H9 (cell line): ENCODE results near the gene PDE4A. TPM values are rescaled to one million over a fixed set of nuclear protein-coding genes. Genes with fewer than 3 reads are reported as not detected.

ENCODE experiments used
- DNase-seq: peaks from one replicate; pipeline ENCODE4 v3.0.0-alpha.2; 2017
- H2AFZ ChIP-seq: one replicate; pipeline ENCODE4 v1.6.1; 2013; ENCODE audit warnings: mild to moderate bottlenecking, low read length, control low read depth, moderate library complexity
- H2AK5ac ChIP-seq: 2 replicates; pipeline ENCODE4 v1.6.1; 2013; ENCODE audit warnings: low read length, control low read depth, mixed read lengths; ENCODE audit not compliant: insufficient read length
- H2BK120ac ChIP-seq: one replicate; pipeline ENCODE4 v1.6.1; 2013; ENCODE audit warnings: low read depth, mild to moderate bottlenecking, low read length, control low read depth, inconsistent platforms; ENCODE audit not compliant: poor library complexity, severe bottlenecking
- H2BK12ac ChIP-seq: 2 replicates; pipeline ENCODE4 v1.6.1; 2013; ENCODE audit warnings: low read length, control low read depth, mixed read lengths, low read depth; ENCODE audit not compliant: insufficient read length
- H2BK15ac ChIP-seq: 2 replicates; pipeline ENCODE4 v1.6.1; 2013; ENCODE audit warnings: low read depth, low read length, control low read depth
- H2BK20ac ChIP-seq: one replicate; pipeline ENCODE4 v1.6.1; 2013; ENCODE audit warnings: low read depth, mild to moderate bottlenecking, low read length, control low read depth, inconsistent platforms; ENCODE audit not compliant: poor library complexity, severe bottlenecking
- H2BK5ac ChIP-seq: 2 replicates; pipeline ENCODE4 v1.6.1; 2013; ENCODE audit warnings: low read length, control low read depth, mixed read lengths; ENCODE audit not compliant: insufficient read length
- H3K14ac ChIP-seq: 2 replicates; pipeline ENCODE4 v1.6.1; 2013; ENCODE audit warnings: low read length, control low read depth; ENCODE audit not compliant: insufficient read depth
- H3K18ac ChIP-seq: 2 replicates; pipeline ENCODE4 v1.6.1; 2013; ENCODE audit warnings: low read depth, mild to moderate bottlenecking, mixed read lengths, low read length, control low read depth; ENCODE audit not compliant: insufficient read length
- H3K23ac ChIP-seq: 2 replicates; pipeline ENCODE4 v1.6.1; 2013; ENCODE audit warnings: low read length, control low read depth, mixed read lengths, low read depth; ENCODE audit not compliant: insufficient read length
- H3K23me2 ChIP-seq: 2 replicates; pipeline ENCODE4 v1.6.1; 2013; ENCODE audit warnings: low read depth, mild to moderate bottlenecking, mixed read lengths, low read length, control low read depth; ENCODE audit not compliant: insufficient read length, poor library complexity, severe bottlenecking
- H3K27ac ChIP-seq: 2 replicates; pipeline ENCODE4 v1.5.1; 2013; ENCODE audit warnings: low read length, control low read depth, mixed read lengths, low read depth; ENCODE audit not compliant: insufficient read length
- H3K27me3 ChIP-seq: 2 replicates; pipeline ENCODE4 v1.6.1; 2013; ENCODE audit warnings: low read length, control low read depth, inconsistent platforms; ENCODE audit not compliant: insufficient read depth
- H3K4ac ChIP-seq: 2 replicates; pipeline ENCODE4 v1.6.1; 2013; ENCODE audit warnings: low read depth, mild to moderate bottlenecking, control low read depth, inconsistent platforms, low read length, moderate library complexity
- H3K4me1 ChIP-seq: 2 replicates; pipeline ENCODE4 v1.6.1; 2013; ENCODE audit warnings: low read length, control low read depth, inconsistent platforms; ENCODE audit not compliant: insufficient read depth
- H3K4me2 ChIP-seq: 2 replicates; pipeline ENCODE4 v1.6.1; 2013; ENCODE audit warnings: low read length, control low read depth, mixed read lengths; ENCODE audit not compliant: insufficient read length, insufficient read depth
- H3K56ac ChIP-seq: 2 replicates; pipeline ENCODE4 v1.6.1; 2013; ENCODE audit warnings: low read depth, mild to moderate bottlenecking, mixed read lengths, low read length, control low read depth; ENCODE audit not compliant: insufficient read length
- H3K79me1 ChIP-seq: 2 replicates; pipeline ENCODE4 v1.6.1; 2013; ENCODE audit warnings: low read depth, mild to moderate bottlenecking, moderate library complexity, low read length, control low read depth, inconsistent platforms; ENCODE audit not compliant: insufficient read depth, poor library complexity, severe bottlenecking
- H3K79me2 ChIP-seq: 2 replicates; pipeline ENCODE4 v1.6.1; 2013; ENCODE audit warnings: low read length, control low read depth, inconsistent platforms; ENCODE audit not compliant: insufficient read depth
- H3K9ac ChIP-seq: 2 replicates; pipeline ENCODE4 v1.6.1; 2013; ENCODE audit warnings: low read length, control low read depth, mixed read lengths; ENCODE audit not compliant: insufficient read length; ENCODE audit errors: extremely low read depth
- H3K9me3 ChIP-seq: one replicate; pipeline ENCODE4 v1.6.1; 2013; ENCODE audit warnings: low read depth, low read length, inconsistent platforms; ENCODE audit not compliant: control insufficient read depth
- H3T11ph ChIP-seq: one replicate; pipeline ENCODE4 v1.6.1; 2013; ENCODE audit warnings: mild to moderate bottlenecking, low read length, control low read depth, inconsistent platforms
- H4K20me1 ChIP-seq: one replicate; pipeline ENCODE4 v1.6.1; 2013; ENCODE audit not compliant: control insufficient read depth, insufficient read length, insufficient read depth
- H4K5ac ChIP-seq: 2 replicates; pipeline ENCODE4 v1.6.1; 2013; ENCODE audit warnings: low read depth, mild to moderate bottlenecking, mixed read lengths, low read length, control low read depth; ENCODE audit not compliant: insufficient read length
- H4K8ac ChIP-seq: replicated peaks from 2 replicates; pipeline ENCODE4 v1.6.1; 2013; ENCODE audit warnings: low read length, control low read depth, mixed read lengths, low read depth; ENCODE audit not compliant: insufficient read length
- H4K91ac ChIP-seq: 2 replicates; pipeline ENCODE4 v1.6.1; 2013; ENCODE audit warnings: low read depth, mild to moderate bottlenecking, moderate library complexity, mixed read lengths, low read length, control low read depth; ENCODE audit not compliant: insufficient read length
- H3K27ac Mint-ChIP-seq, 3 experiments: 2 replicates in 2 of 3; 3 replicates in 1 of 3; pipeline ENCODE4 v1.8.0; 2020 to 2021; ENCODE audit warnings: mixed read lengths in 3 of 3, mild to moderate bottlenecking in 1 of 3, moderate library complexity in 1 of 3
- H3K27me3 Mint-ChIP-seq: 2 replicates; pipeline ENCODE4 v1.8.0; 2021; ENCODE audit warnings: low read depth, mild to moderate bottlenecking, moderate library complexity, mixed read lengths
- H3K36me3 Mint-ChIP-seq, 3 experiments: 2 replicates in 2 of 3; 3 replicates in 1 of 3; pipeline ENCODE4 v1.8.0; 2020 to 2021; ENCODE audit warnings: low read depth in 3 of 3, mixed read lengths in 3 of 3; ENCODE audit not compliant: insufficient read depth in 1 of 3
- H3K4me1 Mint-ChIP-seq, 2 experiments: 2 replicates each; pipeline ENCODE4 v1.8.0; 2020; ENCODE audit warnings: mixed read lengths in 2 of 2
- H3K4me3 Mint-ChIP-seq, 2 experiments: 2 replicates in 1 of 2; 3 replicates in 1 of 2; pipeline ENCODE4 v1.8.0; 2020 to 2021; ENCODE audit warnings: mild to moderate bottlenecking in 2 of 2, mixed read lengths in 2 of 2, moderate library complexity in 1 of 2
- H3K9me3 Mint-ChIP-seq, 2 experiments: 2 replicates in 1 of 2; 3 replicates in 1 of 2; pipeline ENCODE4 v1.8.0; 2020; ENCODE audit warnings: mild to moderate bottlenecking in 2 of 2, mixed read lengths in 2 of 2, moderate library complexity in 1 of 2
- WGBS: extraction: QIAGEN DNeasy Blood & Tissue Kit; methylation state at CpG from one replicate; pipeline ENCODE4 v1.1.7; 2013; ENCODE audit warnings: missing lambda C conversion rate, low lambda C conversion rate, mixed read lengths; ENCODE audit not compliant: insufficient read length; ENCODE audit errors: extremely low coverage; 5-methylcytosine and 5-hydroxymethylcytosine counted together
- total RNA-seq: library from RNA; stranded (reverse); gene quantifications from 2 replicates; pipeline ENCODE4 v1.2.1, GENCODE V29; 2021
- TF ChIP-seq, protein P1 (sequence below): fragments of 200-600 bp; sonication (generic); conservative IDR thresholded peaks from 3 replicates; pipeline ENCODE4 v1.8.0; 2021; ENCODE audit warnings: antibody characterized with exemption, mild to moderate bottlenecking

PDE4A gene
- total RNA-seq, 1 experiment from 2014 or later, result 8.5 TPM

DNA sequence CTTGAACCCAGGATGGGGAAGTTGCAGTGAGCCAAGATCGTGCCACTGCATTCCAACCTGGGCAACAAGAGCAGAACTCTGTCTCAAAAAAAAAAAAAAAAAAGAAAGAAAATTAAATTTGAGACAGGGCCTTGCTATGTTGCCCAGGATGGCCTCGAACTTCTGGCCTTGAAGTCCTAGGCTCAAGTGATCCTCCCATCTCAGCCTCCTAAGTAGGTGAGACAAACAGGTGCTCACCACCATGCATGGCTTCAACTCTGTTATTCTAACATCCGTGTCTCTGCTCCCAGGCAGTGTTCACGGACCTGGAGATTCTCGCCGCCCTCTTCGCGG is 40.3 kb downstream of the PDE4A start:
- no peak overlapping the region for H4K8ac ChIP-seq
- H3T11ph ChIP-seq, result no peak overlapping the region
- Mint-ChIP-seq H3K27ac (no peak overlapping the region), H3K9me3 (no peaks in the 10 kb centered on the region), H3K27me3 (peaks cover 16% of the 10 kb centered on the region), H3K4me3 (peak overlapping the region in 1 of 2 experiments; percentile 55; a peak in 1 of 5 replicates), H3K36me3 (peaks cover 0 to 4% (median 0%) of the 10 kb centered on the region in 3 experiments; a peak in 2 of 7 replicates), H3K4me1 (peaks cover 2 to 11% of the 10 kb centered on the region in 2 experiments; a peak in 3 of 4 replicates)
- no peak overlapping the region for H3K23ac ChIP-seq
- no peak overlapping the region for H2BK120ac ChIP-seq
- no peaks in the 10 kb centered on the region for H4K20me1 ChIP-seq
- no peak overlapping the region for H2BK20ac ChIP-seq
- no peak overlapping the region for H3K4me2 ChIP-seq
- H3K27ac ChIP-seq, result no peak overlapping the region
- no peak overlapping the region for H2AK5ac ChIP-seq
- no CpG with 5 or more reads among the region's 8 CpGs for WGBS
- no peaks in the 10 kb centered on the region for H3K4me1 ChIP-seq
- H2AFZ ChIP-seq, result no peak overlapping the region
- H2BK5ac ChIP-seq, result no peak overlapping the region
- H3K14ac ChIP-seq, result no peak overlapping the region
- no peak overlapping the region for H4K91ac ChIP-seq
- no peaks in the 10 kb centered on the region for H3K79me1 ChIP-seq
- H3K18ac ChIP-seq, result no peak overlapping the region
- no peak overlapping the region for H3K9ac ChIP-seq
- no peak overlapping the region for H3K4ac ChIP-seq
- no peaks in the 10 kb centered on the region for H3K9me3 ChIP-seq
- DNase-seq, result no peak
- no peak overlapping the region for H4K5ac ChIP-seq
- 0 out of 2 replicates have a peak, but pooled peaks cover 4% of the 10 kb centered on the region for H3K27me3 ChIP-seq
- TF ChIP-seq, protein P1, sequence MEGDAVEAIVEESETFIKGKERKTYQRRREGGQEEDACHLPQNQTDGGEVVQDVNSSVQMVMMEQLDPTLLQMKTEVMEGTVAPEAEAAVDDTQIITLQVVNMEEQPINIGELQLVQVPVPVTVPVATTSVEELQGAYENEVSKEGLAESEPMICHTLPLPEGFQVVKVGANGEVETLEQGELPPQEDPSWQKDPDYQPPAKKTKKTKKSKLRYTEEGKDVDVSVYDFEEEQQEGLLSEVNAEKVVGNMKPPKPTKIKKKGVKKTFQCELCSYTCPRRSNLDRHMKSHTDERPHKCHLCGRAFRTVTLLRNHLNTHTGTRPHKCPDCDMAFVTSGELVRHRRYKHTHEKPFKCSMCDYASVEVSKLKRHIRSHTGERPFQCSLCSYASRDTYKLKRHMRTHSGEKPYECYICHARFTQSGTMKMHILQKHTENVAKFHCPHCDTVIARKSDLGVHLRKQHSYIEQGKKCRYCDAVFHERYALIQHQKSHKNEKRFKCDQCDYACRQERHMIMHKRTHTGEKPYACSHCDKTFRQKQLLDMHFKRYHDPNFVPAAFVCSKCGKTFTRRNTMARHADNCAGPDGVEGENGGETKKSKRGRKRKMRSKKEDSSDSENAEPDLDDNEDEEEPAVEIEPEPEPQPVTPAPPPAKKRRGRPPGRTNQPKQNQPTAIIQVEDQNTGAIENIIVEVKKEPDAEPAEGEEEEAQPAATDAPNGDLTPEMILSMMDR, result no peak
- H2BK12ac ChIP-seq, result no peak overlapping the region
- no peaks in the 10 kb centered on the region for H3K23me2 ChIP-seq
- H3K56ac ChIP-seq, result no peak overlapping the region
- H3K79me2 ChIP-seq, result no peaks in the 10 kb centered on the region
- no peak overlapping the region for H2BK15ac ChIP-seq
